Panc1 (cell line): ENCODE results near the gene STC2. TPM values are rescaled to one million over a fixed set of nuclear protein-coding genes. Genes with fewer than 3 reads are reported as not detected.
"Not testable (repeated sequence)": the region's sequence is repeated elsewhere in the genome, so short reads cannot be mapped to it uniquely, and the experiment has no call there.

Experiments
- ATAC-seq: fragments of 200-7000 bp; cut with Tn5 transposase; 2 replicates; pipeline ENCODE4 v1.9.1; 2020; ENCODE audit warnings: mild to moderate bottlenecking, moderate library complexity
- Bru-seq: library from RNA; stranded (reverse); fragments of 400-500 nt; gene quantifications from one replicate; lab custom pipeline; 2021; lab: Mats Ljungman, UMichigan
- BruChase-seq, 2 experiments: library from RNA; stranded (reverse); fragments of 400-500 nt; gene quantifications; one replicate each; lab custom pipeline; 2021; lab: Mats Ljungman, UMichigan
- BruUV-seq: library from RNA; stranded (reverse); fragments of 400-500 nt; replicated peaks from 2 replicates; lab custom pipeline; 2021; lab: Mats Ljungman, UMichigan
- CTCF ChIA-PET: fragments of 300-600 bp; sonication (Branson Sonifier 250); formaldehyde crosslinking; loops from one replicate; lab custom pipeline; 2022; ENCODE audit warnings: antibody characterized with exemption; lab: Charles Lee
- POLR2A ChIA-PET: fragments of 300-600 bp; sonication (Branson Sonifier 250); formaldehyde crosslinking; loops from one replicate; lab custom pipeline; 2022; ENCODE audit warnings: antibody characterized with exemption; lab: Charles Lee
- DNase-seq: peaks from one replicate; pipeline ENCODE4 v3.0.0-alpha.2; 2010; ENCODE audit warnings: low read depth, low spot score
- H3K27ac ChIP-seq: 2 replicates; pipeline ENCODE4 v1.5.1; 2011; ENCODE audit warnings: mild to moderate bottlenecking, low read length, inconsistent platforms
- H3K27me3 ChIP-seq: fragments of 200-500 bp; sonication (Bioruptor generic); 2 replicates; pipeline ENCODE4 v1.6.0; 2014; ENCODE audit warnings: low read length, inconsistent platforms; ENCODE audit not compliant: control insufficient read depth, insufficient read depth
- H3K36me3 ChIP-seq: fragments of 200-500 bp; sonication (Bioruptor generic); 2 replicates; pipeline ENCODE4 v1.5.1; 2014; ENCODE audit warnings: inconsistent platforms, mild to moderate bottlenecking, low read length, moderate library complexity; ENCODE audit not compliant: control insufficient read depth, insufficient read depth
- H3K4me1 ChIP-seq: 2 replicates; pipeline ENCODE4 v1.5.1; 2011; ENCODE audit warnings: inconsistent platforms, mild to moderate bottlenecking, low read length, moderate library complexity; ENCODE audit not compliant: control insufficient read depth, insufficient read depth
- H3K4me3 ChIP-seq, 2 experiments: 2 replicates each; pipeline ENCODE4 v1.5.1; 2011 to 2012; ENCODE audit warnings: low read depth in 2 of 2, low read length in 2 of 2, mild to moderate bottlenecking in 2 of 2, inconsistent platforms in 1 of 2, moderate library complexity in 1 of 2
- H3K9me3 ChIP-seq: fragments of 200-500 bp; sonication (Bioruptor generic); 2 replicates; pipeline ENCODE4 v1.5.1; 2014; ENCODE audit warnings: low read depth, mild to moderate bottlenecking, inconsistent platforms, low read length, moderate library complexity; ENCODE audit not compliant: control insufficient read depth, insufficient read depth
- CTCF ChIP-seq: fragments of 450-650 bp; IDR thresholded peaks from 2 replicates; pipeline ENCODE4 v1.5.1; 2017; ENCODE audit warnings: mild to moderate bottlenecking
- POLR2AphosphoS5 ChIP-seq: IDR thresholded peaks from 2 replicates; pipeline ENCODE4 v1.6.1; 2012; ENCODE audit warnings: mild to moderate bottlenecking, low read depth, low read length, moderate library complexity
- REST ChIP-seq, 2 experiments: IDR thresholded peaks; 2 replicates each; pipeline ENCODE4 v1.6.1; 2011 to 2012; ENCODE audit warnings: low read depth in 2 of 2, control low read depth in 1 of 2, low read length in 1 of 2, mild to moderate bottlenecking in 1 of 2, moderate library complexity in 1 of 2; ENCODE audit not compliant: insufficient read depth in 1 of 2
- SIN3A ChIP-seq: IDR thresholded peaks from 2 replicates; pipeline ENCODE4 v1.6.1; 2012; ENCODE audit warnings: low read depth, mild to moderate bottlenecking, low read length, moderate library complexity, borderline replicate concordance; ENCODE audit not compliant: insufficient read depth
- TCF7L2 ChIP-seq: IDR thresholded peaks from 2 replicates; pipeline ENCODE4 v1.6.1; 2011; ENCODE audit warnings: mild to moderate bottlenecking, low read depth, low read length, inconsistent platforms
- in situ Hi-C: cut with HindIII; loops from 2 replicates; pipeline ENCODE4 v1.10.0; 2016; ENCODE audit warnings: low sequenced_read_pairs, low pct_unique_long_range_greater_than_20kb
- intact Hi-C: fragments of 100-400 bp; cut with micrococcal nuclease; formaldehyde crosslinking; loops from one replicate; pipeline ENCODE4 v1.10.0; 2022; ENCODE audit not compliant: unreplicated experiment
- long read RNA-seq: library from polyadenylated mRNA; unstranded; transcript quantifications from one replicate; pipeline ENCODE4 v2.0.0, GENCODE V29; 2021; ENCODE audit not compliant: unreplicated experiment
- polyA plus RNA-seq: library from polyadenylated mRNA; unstranded; fragments of >200 nt; gene quantifications from one replicate; pipeline ENCODE4 v1.2.1, GENCODE V29; 2012; ENCODE audit warnings: missing spikeins; ENCODE audit not compliant: insufficient read length
- total RNA-seq: library from RNA; stranded (reverse); gene quantifications from one replicate; pipeline ENCODE4 v1.2.1, GENCODE V29; 2021; ENCODE audit not compliant: unreplicated experiment

Gene STC2
- 32.2 TPM for total RNA-seq
- polyA plus RNA-seq: 87.0 TPM
- Bru-seq, nascent RNA: percentile 85 among the genes with signal in this experiment
- BruChase-seq, experiment 1, labeled RNA remaining after a 2-hour chase: percentile 89 among the genes with signal in this experiment
- percentile 85 among the genes with signal in this experiment for BruChase-seq, experiment 2, labeled RNA remaining after a 6-hour chase
- long read RNA-seq, full-length matches to known transcripts: 51 of 75 reads
- long read RNA-seq, partial matches to known transcripts: 2 of 75 reads
- long read RNA-seq, other reads (novel, unspliced or antisense): 22 of 75 reads

- intact Hi-C loops: no loop called here
- ChIA-PET CTCF (no interaction called here), POLR2A (interaction anchor here (1.5 kb wide), 1 partner anchor 13 kb away, joined by 4 read pairs; no protein-coding TSS in a partner anchor)
- in situ Hi-C loops: no loop called here
- peak within 1 kb of the TSS; percentile 64 to 92 for H3K4me3 ChIP-seq
- H3K9me3 ChIP-seq: no peaks in the 10 kb centered on the region
- H3K27me3 ChIP-seq: no peaks in the 10 kb centered on the region
- peaks cover 4% of the 10 kb centered on the region; the same call in 1 of the 2 replicates for H3K36me3 ChIP-seq
- TF ChIP-seq POLR2AphosphoS5 (peak; percentile 80; the same call in 1 of the 2 replicates), REST (IDR thresholded peaks at IDR 0.05; ENCODE audit: insufficient read depth in 1 of 2, low read depth in 2 of 2, low read length in 1 of 2) (no peak)
- DNase-seq: peak; percentile 72
- TSS peak; percentile 72 for BruUV-seq
- ATAC-seq: peak; percentile 85
- peaks cover 16% of the 10 kb centered on the region for H3K4me1 ChIP-seq
- peak within 1 kb of the TSS; percentile 86 for H3K27ac ChIP-seq
Measured at GRCh38 chr5:173327948-173328843, at the start of gene STC2. Gene STC2 (minus strand): TSS chr5:173328414. CDS start chr5:173328193, 221 bp downstream.

- Histone ChIP-seq H3K9me3 (no peaks in the 10 kb centered on the region), H3K4me3 (no peak overlapping the region), H3K27me3 (no peaks in the 10 kb centered on the region; the same call in 1 of the 2 replicates), H3K4me1 (no peaks in the 10 kb centered on the region), H3K36me3 (no peaks in the 10 kb centered on the region), H3K27ac (no peak overlapping the region)
- in situ Hi-C loops: no loop called here
- no TSS peak for BruUV-seq
- intact Hi-C loops: no loop called here
- DNase-seq (no peak), ATAC-seq (no peak)
- ChIA-PET CTCF (no interaction called here), POLR2A (no interaction called here)
- TF ChIP-seq POLR2AphosphoS5: no peak
- TF ChIP-seq CTCF: no peak
- TF ChIP-seq TCF7L2: no peak
- no peak for TF ChIP-seq SIN3A
- TF ChIP-seq REST (IDR thresholded peaks at IDR 0.05; ENCODE audit: insufficient read depth in 1 of 2, low read depth in 2 of 2, low read length in 1 of 2): no peak
Measured at GRCh38 chr5:173371400-173371799, 43.2 kb upstream of the STC2 start.

- H3K36me3 ChIP-seq, intact Hi-C loops, POLR2A ChIA-PET, ATAC-seq, in situ Hi-C loops, H3K27me3 ChIP-seq, H3K4me3 ChIP-seq, CTCF ChIA-PET, H3K9me3 ChIP-seq, H3K4me1 ChIP-seq, H3K27ac ChIP-seq, DNase-seq, BruUV-seq: not testable (repeated sequence)
Measured at GRCh38 chr5:173363406-173363805, 35.2 kb upstream of the STC2 start.
